Lung (tissue), 12 donors: ENCODE measurements around the gene GCHFR. TPM values are rescaled to one million over a fixed set of nuclear protein-coding genes. Genes with fewer than 3 reads are reported as not detected.
A peak's percentile ranks its signal among the peaks of the same experiment; 100 is the strongest.

Experiments
- ATAC-seq: fragments of 200-7000 bp; cut with Tn5 transposase; one replicate; pipeline ENCODE4 v1.9.1; 2020; ENCODE audit warnings: moderate number of reproducible peaks; ENCODE audit not compliant: insufficient read depth, low FRiP score
- DNase-seq, 3 donors: peaks; one replicate each; pipeline ENCODE4 v3.0.0-alpha.2; 2013 to 2017
- H3K27ac ChIP-seq, 2 donors: one replicate each; pipeline ENCODE4 v1.5.1; 2013; ENCODE audit warnings: mild to moderate bottlenecking in 2 of 2, moderate library complexity in 2 of 2, control low read depth in 1 of 2, inconsistent platforms in 1 of 2, low read depth in 1 of 2, low read length in 1 of 2
- H3K27me3 ChIP-seq, 3 donors: one replicate each; pipeline ENCODE4 v1.5.1; 2013; ENCODE audit warnings: low read length in 2 of 3; ENCODE audit not compliant: control insufficient read depth in 3 of 3, insufficient read depth in 3 of 3
- H3K36me3 ChIP-seq, 4 donors: one replicate each; pipeline ENCODE4 v1.5.1; 2013; ENCODE audit warnings: low read length in 4 of 4, mild to moderate bottlenecking in 1 of 4, moderate library complexity in 1 of 4; ENCODE audit not compliant: control insufficient read depth in 4 of 4, insufficient read depth in 4 of 4
- H3K4me1 ChIP-seq, 5 donors: one replicate each; pipeline ENCODE4 v1.5.1; 2013; ENCODE audit warnings: low read length in 5 of 5, mild to moderate bottlenecking in 2 of 5, moderate library complexity in 1 of 5; ENCODE audit not compliant: control insufficient read depth in 5 of 5, insufficient read depth in 5 of 5
- H3K4me3 ChIP-seq: one replicate; pipeline ENCODE4 v1.5.1; 2013; ENCODE audit warnings: mild to moderate bottlenecking, control low read depth, moderate library complexity
- H3K9ac ChIP-seq, 2 donors: one replicate each; pipeline ENCODE4 v1.5.1; 2013; ENCODE audit warnings: low read length in 2 of 2, control low read depth in 1 of 2; ENCODE audit not compliant: insufficient read depth in 1 of 2
- H3K9me3 ChIP-seq, 4 donors: one replicate each; pipeline ENCODE4 v1.5.1; 2013; ENCODE audit warnings: low read length in 3 of 4, mild to moderate bottlenecking in 1 of 4, moderate library complexity in 1 of 4; ENCODE audit not compliant: control insufficient read depth in 4 of 4, insufficient read depth in 3 of 4
- WGBS, 2 donors: extraction: QIAGEN DNeasy Blood & Tissue Kit; methylation state at CpG; one replicate each; pipeline ENCODE4 v1.1.7; 2013; 5-methylcytosine and 5-hydroxymethylcytosine counted together
- polyA plus RNA-seq, 2 donors: library from polyadenylated mRNA; stranded (reverse); fragments of 200-250 nt; gene quantifications; one replicate each; pipeline ENCODE4 v1.2.1, GENCODE V29; 2013
- total RNA-seq, 2 donors: library from RNA; depleted of rRNA in 1 of 2; stranded (reverse); fragments of >200 nt in 1 of 2; gene quantifications; one replicate each; pipeline ENCODE4 v1.2.1, GENCODE V29; 2014 to 2021
- TF ChIP-seq, protein P1 (sequence below): IDR thresholded peaks from 2 replicates; pipeline ENCODE4 v1.5.1; 2012; ENCODE audit warnings: mild to moderate bottlenecking; ENCODE audit errors: control extremely low read depth, extremely low read depth
- donor health status: control.
- donor health status: control.
- donor health status: Bipolar disorder and iron deficiency.
- donor health status: healthy.
- donor health status: DM: yes; HTN: yes; CAD: no.

The GCHFR gene
- total and polyA plus RNA-seq, 4 donors: 12.5 to 125 (median 69.6) TPM

- 88 to 97% methylated on average over 2 of the region's 2 CpGs for WGBS, 2 donors
- DNase-seq (no peak), ATAC-seq (no peak)
- Histone ChIP-seq H3K27me3 (no peaks in the 10 kb centered on the region), H3K27ac (no peak overlapping the region), H3K4me3 (no peak overlapping the region), H3K36me3 (peaks cover 30 to 47% (median 41%) of the 10 kb centered on the region in 4 donors), H3K9me3 (no peaks in the 10 kb centered on the region), H3K9ac (no peak overlapping the region), H3K4me1 (no peaks in the 10 kb centered on the region)
- TF ChIP-seq, protein P1, sequence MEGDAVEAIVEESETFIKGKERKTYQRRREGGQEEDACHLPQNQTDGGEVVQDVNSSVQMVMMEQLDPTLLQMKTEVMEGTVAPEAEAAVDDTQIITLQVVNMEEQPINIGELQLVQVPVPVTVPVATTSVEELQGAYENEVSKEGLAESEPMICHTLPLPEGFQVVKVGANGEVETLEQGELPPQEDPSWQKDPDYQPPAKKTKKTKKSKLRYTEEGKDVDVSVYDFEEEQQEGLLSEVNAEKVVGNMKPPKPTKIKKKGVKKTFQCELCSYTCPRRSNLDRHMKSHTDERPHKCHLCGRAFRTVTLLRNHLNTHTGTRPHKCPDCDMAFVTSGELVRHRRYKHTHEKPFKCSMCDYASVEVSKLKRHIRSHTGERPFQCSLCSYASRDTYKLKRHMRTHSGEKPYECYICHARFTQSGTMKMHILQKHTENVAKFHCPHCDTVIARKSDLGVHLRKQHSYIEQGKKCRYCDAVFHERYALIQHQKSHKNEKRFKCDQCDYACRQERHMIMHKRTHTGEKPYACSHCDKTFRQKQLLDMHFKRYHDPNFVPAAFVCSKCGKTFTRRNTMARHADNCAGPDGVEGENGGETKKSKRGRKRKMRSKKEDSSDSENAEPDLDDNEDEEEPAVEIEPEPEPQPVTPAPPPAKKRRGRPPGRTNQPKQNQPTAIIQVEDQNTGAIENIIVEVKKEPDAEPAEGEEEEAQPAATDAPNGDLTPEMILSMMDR: no peak
These were observed 24.0 kb upstream of the GCHFR start for GRCh38 chr15:40739854-40740253.

DNA sequence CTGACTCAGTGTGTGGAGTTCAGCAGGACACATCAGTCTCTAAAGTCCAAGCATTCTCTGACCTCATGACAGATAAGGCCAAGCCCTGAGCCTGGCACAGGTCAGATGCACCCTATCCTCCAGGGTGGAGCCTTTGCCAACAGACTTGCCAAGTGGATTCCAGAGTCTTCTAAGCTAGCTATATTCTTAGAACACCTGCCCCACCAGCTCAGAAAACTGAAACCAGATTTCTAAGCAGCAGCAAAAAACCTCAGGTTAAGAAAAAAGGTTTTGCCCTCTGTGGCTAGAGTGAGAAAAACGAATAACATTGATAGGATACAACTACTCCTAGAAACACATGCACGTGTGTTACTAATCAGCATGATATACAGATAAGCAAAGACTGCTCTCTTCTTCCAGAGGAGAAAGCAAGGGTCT is 20.4 kb upstream of the GCHFR start:
- 83 to 85% methylated on average over 2 of the region's 2 CpGs for WGBS, 2 donors
- TF ChIP-seq, protein P1: no peak
- H3K27me3 ChIP-seq: no peaks in the 10 kb centered on the region
- no peak overlapping the region for H3K9ac ChIP-seq
- peaks cover 8 to 34% (median 31%) of the 10 kb centered on the region in 4 donors for H3K36me3 ChIP-seq
- ATAC-seq: no peak
- no peak overlapping the region for H3K4me3 ChIP-seq
- no peak for DNase-seq
- no peak overlapping the region for H3K27ac ChIP-seq
- H3K4me1 ChIP-seq: no peaks in the 10 kb centered on the region
- no peaks in the 10 kb centered on the region for H3K9me3 ChIP-seq

GRCh38 chr15:40743921-40744814 is 19.7 kb upstream of the GCHFR start:
- Histone ChIP-seq H3K27ac (no peak overlapping the region), H3K4me3 (no peak overlapping the region), H3K27me3 (no peaks in the 10 kb centered on the region), H3K36me3 (peaks cover 9 to 32% (median 26%) of the 10 kb centered on the region in 4 donors), H3K9ac (no peak overlapping the region), H3K9me3 (no peaks in the 10 kb centered on the region), H3K4me1 (no peaks in the 10 kb centered on the region)
- TF ChIP-seq, protein P1: no peak
- DNase-seq (no peak), ATAC-seq (peak; percentile 49)
- WGBS, 2 donors: 70 to 74% methylated on average over 12 of the region's 12 CpGs
